ENCODE measurements around the gene SPSB2. TPM values are rescaled to one million over a fixed set of nuclear protein-coding genes. Genes with fewer than 3 reads are reported as not detected.

SPSB2 gene, protein sequence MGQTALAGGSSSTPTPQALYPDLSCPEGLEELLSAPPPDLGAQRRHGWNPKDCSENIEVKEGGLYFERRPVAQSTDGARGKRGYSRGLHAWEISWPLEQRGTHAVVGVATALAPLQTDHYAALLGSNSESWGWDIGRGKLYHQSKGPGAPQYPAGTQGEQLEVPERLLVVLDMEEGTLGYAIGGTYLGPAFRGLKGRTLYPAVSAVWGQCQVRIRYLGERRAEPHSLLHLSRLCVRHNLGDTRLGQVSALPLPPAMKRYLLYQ
- polyA plus RNA-seq (ENCODE audit: low read depth in 6 of 6): 10 to 100 TPM in 2 of 6 donors, 1 to 10 TPM in 4; 7.9 to 15.5 (median 8.9) TPM

DNA sequence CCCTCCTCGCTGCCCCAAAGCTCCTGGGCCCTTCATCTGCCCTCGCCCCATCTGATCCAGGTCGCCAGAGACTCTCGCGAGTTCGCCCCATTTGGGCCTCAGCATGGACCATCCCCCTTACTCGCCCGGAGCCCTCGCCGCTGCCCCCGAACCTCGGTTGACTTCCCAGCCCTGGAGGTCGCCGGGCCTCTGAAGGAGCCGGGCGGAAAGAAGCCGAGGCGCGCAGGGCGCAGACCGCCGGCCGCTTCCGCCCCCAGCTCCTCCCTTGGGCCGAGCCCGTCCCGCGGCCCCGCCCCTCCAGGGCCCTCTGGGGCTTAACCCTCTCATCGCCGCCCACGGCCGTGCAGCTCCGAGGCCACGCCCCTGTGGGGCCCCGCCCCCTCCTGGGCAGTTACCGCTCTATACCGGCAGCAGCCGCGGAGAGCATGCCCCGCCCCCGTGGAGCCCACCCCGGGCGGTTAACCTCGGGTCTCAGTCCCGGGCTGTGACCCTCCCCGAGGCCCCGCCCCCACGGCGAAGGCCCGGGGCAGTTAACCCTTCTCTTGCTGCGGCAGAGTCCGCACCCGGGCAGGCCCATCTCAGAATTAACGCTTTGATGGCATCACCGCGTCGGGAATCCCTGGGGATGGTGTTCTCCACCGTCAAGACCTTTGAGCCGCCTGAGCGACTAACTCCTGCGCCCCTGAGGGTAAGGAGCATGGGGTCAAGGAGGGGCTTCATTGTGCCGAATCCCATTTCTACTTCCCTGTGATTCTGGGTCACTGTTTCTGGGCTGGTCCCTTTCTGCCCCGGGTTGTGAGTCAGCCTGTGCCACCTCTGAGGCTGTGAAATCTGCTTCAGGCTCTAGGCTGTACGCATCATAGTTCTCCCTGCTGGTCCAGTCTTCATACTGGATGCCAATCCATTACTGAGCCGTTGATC, at the start of gene SPSB2:
Gene SPSB2 (minus strand): TSS at position 210 of the 921 bp plus-strand sequence. CDS start 402 bp downstream, outside the sequence.
- peak; percentile 99 for DNase-seq
- ATAC-seq (ENCODE audit: low read depth in 2 of 2): peak; percentile 85 to 87
- Mint-ChIP-seq H3K9me3 (no peaks in the 10 kb centered on the region), H3K36me3 (no peaks in the 10 kb centered on the region), H3K27ac (peak within 1 kb of the TSS; percentile 81 to 94 (median 92)), H3K4me1 (peaks cover 32 to 48% (median 44%) of the 10 kb centered on the region in 3 donors), H3K4me3 (peak within 1 kb of the TSS; percentile 90 to 95 (median 94)), H3K27me3 (no peaks in the 10 kb centered on the region)

- peak overlapping the region; percentile 8 to 90 (median 63) for H3K4me3 Mint-ChIP-seq
- peak overlapping the region; percentile 76 to 94 (median 82) for H3K27ac Mint-ChIP-seq
- ATAC-seq (ENCODE audit: low read depth in 2 of 2): peak; percentile 43 to 51
- peaks cover 52 to 63% (median 59%) of the 10 kb centered on the region in 3 donors for H3K4me1 Mint-ChIP-seq
- no peaks in the 10 kb centered on the region for H3K9me3 Mint-ChIP-seq
- H3K27me3 Mint-ChIP-seq: no peaks in the 10 kb centered on the region
- no peaks in the 10 kb centered on the region for H3K36me3 Mint-ChIP-seq
- no peak for DNase-seq
These were observed 49.2 kb upstream of the SPSB2 start for GRCh38 chr12:6921996-6922946.

GRCh38 chr12:6921539-6921938, 48.4 kb upstream of the SPSB2 start:
- Mint-ChIP-seq H3K27me3 (no peaks in the 10 kb centered on the region), H3K9me3 (no peaks in the 10 kb centered on the region), H3K4me1 (peaks cover 46 to 59% (median 56%) of the 10 kb centered on the region in 3 donors), H3K4me3 (peak overlapping the region in 5 of 8 donors; percentile 8 to 83 (median 58)), H3K27ac (peak overlapping the region in 3 of 6 donors; percentile 80 to 87 (median 84)), H3K36me3 (no peaks in the 10 kb centered on the region)
- DNase-seq (no peak), ATAC-seq (ENCODE audit: low read depth in 2 of 2) (no peak)

DNA sequence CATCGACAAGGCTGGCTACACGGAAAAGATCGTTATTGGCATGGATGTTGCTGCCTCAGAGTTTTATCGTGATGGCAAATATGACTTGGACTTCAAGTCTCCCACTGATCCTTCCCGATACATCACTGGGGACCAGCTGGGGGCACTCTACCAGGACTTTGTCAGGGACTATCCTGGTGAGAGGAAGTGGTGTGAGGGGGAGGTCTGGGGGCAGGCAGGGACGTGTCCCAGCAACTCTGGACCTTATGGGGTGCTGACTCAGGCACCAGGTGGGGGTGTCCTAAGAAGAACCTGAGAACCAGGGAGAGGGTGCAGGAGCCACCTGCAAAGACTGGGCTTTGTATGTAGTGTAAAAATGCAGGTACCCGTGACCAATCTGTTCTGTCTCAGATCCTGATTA, 46.5 kb upstream of the SPSB2 start:
- Mint-ChIP-seq H3K4me3 (peak overlapping the region in 1 of 8 donors; percentile 25), H3K4me1 (peaks cover 48 to 60% (median 60%) of the 10 kb centered on the region in 3 donors), H3K27me3 (peaks cover 0 to 7% (median 5%) of the 10 kb centered on the region in 3 donors), H3K27ac (peak overlapping the region in 2 of 6 donors; percentile 20 to 84), H3K9me3 (no peaks in the 10 kb centered on the region), H3K36me3 (no peaks in the 10 kb centered on the region)
- ATAC-seq (ENCODE audit: low read depth in 2 of 2) (no peak), DNase-seq (no peak)

DNA sequence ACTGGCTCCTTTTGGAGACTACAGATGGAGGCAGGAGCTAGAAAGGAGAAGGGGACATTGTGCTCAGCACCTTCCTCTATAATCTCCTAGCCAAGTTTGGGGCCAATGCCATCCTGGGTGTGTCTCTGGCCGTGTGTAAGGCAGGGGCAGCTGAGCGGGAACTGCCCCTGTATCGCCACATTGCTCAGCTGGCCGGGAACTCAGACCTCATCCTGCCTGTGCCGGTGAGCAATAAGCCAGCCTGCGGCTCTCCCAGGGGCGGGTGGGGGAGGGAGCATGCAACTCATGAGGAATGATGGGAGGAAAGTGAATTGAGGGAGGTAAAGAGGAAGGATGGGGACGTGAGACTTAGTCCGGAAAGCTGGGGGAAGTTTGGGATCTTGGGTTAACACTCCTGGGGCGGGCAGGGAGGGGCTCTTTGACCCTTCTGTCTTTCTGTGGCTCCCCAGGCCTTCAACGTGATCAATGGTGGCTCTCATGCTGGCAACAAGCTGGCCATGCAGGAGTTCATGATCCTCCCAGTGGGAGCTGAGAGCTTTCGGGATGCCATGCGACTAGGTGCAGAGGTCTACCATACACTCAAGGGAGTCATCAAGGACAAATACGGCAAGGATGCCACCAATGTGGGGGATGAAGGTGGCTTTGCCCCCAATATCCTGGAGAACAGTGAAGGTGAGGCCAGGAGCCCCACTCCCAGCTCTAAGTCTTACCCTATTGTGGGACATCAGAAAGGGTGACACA, 44.6 kb upstream of the SPSB2 start:
- peaks cover 39 to 56% (median 43%) of the 10 kb centered on the region in 3 donors for H3K4me1 Mint-ChIP-seq
- H3K27ac Mint-ChIP-seq: no peak overlapping the region
- no peak overlapping the region for H3K4me3 Mint-ChIP-seq
- no peaks in the 10 kb centered on the region for H3K36me3 Mint-ChIP-seq
- H3K27me3 Mint-ChIP-seq: peaks cover 5 to 21% (median 15%) of the 10 kb centered on the region in 3 donors
- H3K9me3 Mint-ChIP-seq: no peaks in the 10 kb centered on the region
- ATAC-seq (ENCODE audit: low read depth in 2 of 2) (no peak), DNase-seq (no peak)

DNA sequence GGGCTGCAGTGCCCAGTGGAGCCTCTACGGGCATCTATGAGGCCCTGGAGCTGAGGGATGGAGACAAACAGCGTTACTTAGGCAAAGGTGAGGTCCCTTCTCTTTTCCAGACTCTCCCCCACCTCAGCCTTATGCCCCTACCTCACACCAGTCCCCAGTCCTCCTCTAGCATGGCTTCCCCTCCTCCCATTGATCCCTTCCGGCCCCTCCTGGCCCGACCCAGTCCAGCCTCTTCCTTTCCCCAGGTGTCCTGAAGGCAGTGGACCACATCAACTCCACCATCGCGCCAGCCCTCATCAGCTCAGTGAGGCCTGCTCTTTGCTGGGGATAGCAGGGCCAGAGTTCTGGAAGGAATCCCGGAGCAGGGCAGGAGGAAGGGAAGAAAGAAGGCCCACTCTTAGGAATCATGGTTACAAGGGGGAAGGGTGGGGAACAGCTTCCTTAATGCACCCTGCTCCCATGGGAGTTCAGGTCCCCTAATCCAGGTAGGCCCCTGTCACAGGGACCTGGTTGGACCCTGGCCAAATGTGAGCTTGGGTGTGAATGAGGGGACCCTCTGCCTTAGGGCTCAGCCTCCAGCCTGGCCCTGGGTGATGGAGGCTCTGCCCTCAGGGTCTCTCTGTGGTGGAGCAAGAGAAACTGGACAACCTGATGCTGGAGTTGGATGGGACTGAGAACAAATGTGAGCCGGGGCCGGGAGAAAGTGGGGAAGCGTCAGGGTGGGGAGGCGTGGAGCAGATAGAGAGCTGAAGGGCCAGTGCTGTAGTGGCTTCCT, 43.5 kb upstream of the SPSB2 start:
- Mint-ChIP-seq H3K27ac (peak overlapping the region in 1 of 6 donors; percentile 83), H3K36me3 (no peaks in the 10 kb centered on the region), H3K4me1 (peaks cover 28 to 47% (median 32%) of the 10 kb centered on the region in 3 donors), H3K9me3 (no peaks in the 10 kb centered on the region), H3K27me3 (peaks cover 6 to 24% (median 17%) of the 10 kb centered on the region in 3 donors), H3K4me3 (peak overlapping the region in 7 of 8 donors; percentile 25 to 83 (median 38))
- ATAC-seq (ENCODE audit: low read depth in 2 of 2) (no peak), DNase-seq (no peak)

DNA sequence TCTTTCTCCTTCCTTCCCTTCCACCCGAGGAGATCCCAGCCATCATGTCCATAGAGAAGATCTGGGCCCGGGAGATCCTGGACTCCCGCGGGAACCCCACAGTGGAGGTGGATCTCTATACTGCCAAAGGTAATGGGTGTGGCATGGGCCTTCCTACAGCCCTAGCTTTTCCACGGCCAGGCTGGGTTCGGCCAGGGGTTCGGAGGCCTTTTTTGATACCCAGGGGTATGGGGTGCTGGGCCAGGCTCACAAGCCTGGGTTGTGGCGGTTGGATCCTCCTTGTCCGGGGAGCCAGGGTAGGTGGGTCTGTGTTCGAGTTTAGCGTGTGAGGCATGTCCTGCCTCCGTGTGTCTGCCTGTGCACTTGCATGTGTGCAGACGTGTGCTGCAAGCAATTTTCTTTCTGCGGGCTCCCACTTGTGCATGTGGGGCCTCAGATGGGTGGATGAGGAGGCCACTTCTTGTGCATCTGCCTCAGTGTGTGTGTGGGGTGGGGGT, 42.7 kb upstream of the SPSB2 start:
- Mint-ChIP-seq H3K36me3 (no peaks in the 10 kb centered on the region), H3K9me3 (no peaks in the 10 kb centered on the region), H3K4me3 (peak overlapping the region; percentile 33 to 83 (median 52)), H3K27me3 (peaks cover 6 to 24% (median 22%) of the 10 kb centered on the region in 3 donors), H3K4me1 (peaks cover 22 to 43% (median 26%) of the 10 kb centered on the region in 3 donors), H3K27ac (no peak overlapping the region)
- ATAC-seq (ENCODE audit: low read depth in 2 of 2): no peak
- DNase-seq: no peak

DNA sequence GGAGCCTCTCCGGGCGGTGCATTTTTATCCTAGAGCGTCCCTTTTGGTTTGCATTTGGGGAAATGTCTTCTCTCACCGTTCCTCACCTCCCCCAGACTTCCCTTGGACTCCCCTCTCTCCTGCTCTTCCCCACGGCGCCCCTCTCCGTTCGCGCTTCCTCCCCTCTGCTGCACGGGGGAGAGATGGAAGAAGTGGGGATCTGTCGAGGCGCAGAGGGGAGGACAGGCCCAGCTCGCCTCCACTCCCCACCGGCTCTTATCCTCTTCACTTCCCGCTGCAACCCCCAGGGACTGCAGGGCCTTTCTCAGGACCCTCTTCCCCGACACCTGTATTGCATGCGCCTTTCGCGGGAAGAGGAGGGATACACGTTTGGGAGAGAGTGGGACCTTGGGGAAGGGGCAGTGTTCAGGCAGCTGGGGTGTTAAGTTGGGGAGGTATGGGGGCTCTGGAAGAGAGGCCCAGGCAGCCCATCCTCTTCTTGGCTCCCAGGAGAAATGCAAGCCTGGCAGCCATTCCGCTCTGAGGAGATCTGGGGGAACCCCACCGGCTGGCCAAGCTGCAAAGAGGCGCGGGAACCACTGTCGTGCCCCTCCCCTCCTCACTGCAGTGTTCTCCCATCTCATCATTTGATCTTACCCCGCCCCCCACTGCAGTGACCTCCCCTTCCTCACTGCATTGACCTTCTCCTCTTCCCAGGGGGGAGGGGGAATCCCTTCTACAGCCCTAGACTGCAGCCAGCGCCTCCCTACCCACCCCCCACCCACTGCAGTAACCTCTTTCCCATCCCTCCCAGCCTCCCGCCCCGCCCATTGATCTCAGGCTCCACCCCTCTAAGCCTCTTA, 42.1 kb upstream of the SPSB2 start:
- ATAC-seq (ENCODE audit: low read depth in 2 of 2) (peak in 1 of 2 donors; percentile 0), DNase-seq (no peak)
- Mint-ChIP-seq H3K9me3 (no peaks in the 10 kb centered on the region), H3K4me1 (peaks cover 22 to 42% (median 26%) of the 10 kb centered on the region in 3 donors), H3K4me3 (peak overlapping the region; percentile 83 to 96 (median 93)), H3K36me3 (no peaks in the 10 kb centered on the region), H3K27me3 (peaks cover 6 to 24% (median 22%) of the 10 kb centered on the region in 3 donors), H3K27ac (peak overlapping the region in 3 of 6 donors; percentile 44 to 90 (median 82))

DNA sequence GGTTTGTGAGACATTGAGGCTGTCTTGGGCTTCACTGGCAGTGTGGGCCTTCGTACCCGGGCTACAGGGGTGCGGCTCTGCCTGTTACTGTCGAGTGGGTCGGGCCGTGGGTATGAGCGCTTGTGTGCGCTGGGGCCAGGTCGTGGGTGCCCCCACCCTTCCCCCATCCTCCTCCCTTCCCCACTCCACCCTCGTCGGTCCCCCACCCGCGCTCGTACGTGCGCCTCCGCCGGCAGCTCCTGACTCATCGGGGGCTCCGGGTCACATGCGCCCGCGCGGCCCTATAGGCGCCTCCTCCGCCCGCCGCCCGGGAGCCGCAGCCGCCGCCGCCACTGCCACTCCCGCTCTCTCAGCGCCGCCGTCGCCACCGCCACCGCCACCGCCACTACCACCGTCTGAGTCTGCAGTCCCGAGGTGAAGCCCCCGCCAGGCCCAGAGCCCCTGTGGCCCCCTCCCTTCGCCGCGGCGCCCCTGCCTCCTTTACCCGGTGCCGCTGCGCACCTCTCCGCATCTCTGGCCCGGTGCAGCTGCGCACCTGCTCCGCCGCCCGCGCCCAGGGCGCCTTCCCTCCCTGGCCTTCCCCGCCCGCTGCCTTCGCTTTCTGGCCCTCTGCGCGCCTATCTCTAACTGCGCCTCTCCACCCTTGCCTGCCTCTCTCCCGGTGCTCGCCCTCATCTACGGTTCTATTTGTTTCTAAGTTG, 41.3 kb upstream of the SPSB2 start, which contains the start of gene ENO2:
Gene ENO2 (plus strand): TSS at position 335 of the 701 bp plus-strand sequence. CDS start 1,253 bp downstream, outside the sequence.
- H3K27me3 Mint-ChIP-seq: peaks cover 6 to 24% (median 22%) of the 10 kb centered on the region in 3 donors
- peaks cover 18 to 35% (median 25%) of the 10 kb centered on the region in 3 donors for H3K4me1 Mint-ChIP-seq
- peak within 1 kb of the TSS; percentile 83 to 96 (median 93) for H3K4me3 Mint-ChIP-seq
- DNase-seq: peak; percentile 58
- H3K27ac Mint-ChIP-seq: peak within 1 kb of the TSS in 4 of 6 donors; percentile 5 to 90 (median 63)
- peak; percentile 88 to 90 for ATAC-seq (ENCODE audit: low read depth in 2 of 2)
- no peaks in the 10 kb centered on the region for H3K9me3 Mint-ChIP-seq
- H3K36me3 Mint-ChIP-seq: no peaks in the 10 kb centered on the region

Measured in naive B cell (primary cell).